ENCODE measurements around the gene KLHL41.

Gene KLHL41

GRCh38 chr2:169509298-169509885 lies at the start of gene KLHL41:
Gene KLHL41, plus strand, starts transcription at chr2:169509702. Its CDS starts 77 bp downstream, at chr2:169509779.
- no peak for DNase-seq (ENCODE audit: low read depth)

- no peak for DNase-seq (ENCODE audit: low read depth)
These were observed 48.4 kb upstream of the KLHL41 start for GRCh38 chr2:169461143-169461542.

- DNase-seq (ENCODE audit: low read depth), result no peak
These were observed 46.4 kb upstream of the KLHL41 start for GRCh38 chr2:169462896-169463695.

GRCh38 chr2:169464466-169464865 lies 45.0 kb upstream of the KLHL41 start:
- DNase-seq (ENCODE audit: low read depth), result no peak

GRCh38 chr2:169464882-169465281 lies 44.6 kb upstream of the KLHL41 start:
- DNase-seq (ENCODE audit: low read depth), result no peak

- no peak for DNase-seq (ENCODE audit: low read depth)
These were observed 40.7 kb upstream of the KLHL41 start for GRCh38 chr2:169468841-169469240.

- no peak for DNase-seq (ENCODE audit: low read depth)
These were observed 39.4 kb upstream of the KLHL41 start for GRCh38 chr2:169469952-169470572.

GRCh38 chr2:169472249-169472648 lies 37.3 kb upstream of the KLHL41 start:
- no peak for DNase-seq (ENCODE audit: low read depth)

GRCh38 chr2:169476459-169476858 lies 33.0 kb upstream of the KLHL41 start:
- DNase-seq (ENCODE audit: low read depth), result no peak

GRCh38 chr2:169478339-169478738 lies 31.2 kb upstream of the KLHL41 start:
- no peak for DNase-seq (ENCODE audit: low read depth)

GRCh38 chr2:169478745-169479256 lies 30.7 kb upstream of the KLHL41 start:
- DNase-seq (ENCODE audit: low read depth), result no peak

GRCh38 chr2:169479257-169480078 lies 30.0 kb upstream of the KLHL41 start, which contains the start of gene BBS5:
Gene BBS5, plus strand, starts transcription at chr2:169479494. Its CDS starts 60 bp downstream, at chr2:169479554.
- peak; percentile 75 for DNase-seq (ENCODE audit: low read depth)

- DNase-seq (ENCODE audit: low read depth), result no peak
These were observed 29.4 kb upstream of the KLHL41 start for GRCh38 chr2:169480079-169480465.

- DNase-seq (ENCODE audit: low read depth), result no peak
These were observed 23.8 kb upstream of the KLHL41 start for GRCh38 chr2:169485650-169486138.

GRCh38 chr2:169486487-169486886 lies 23.0 kb upstream of the KLHL41 start:
- no peak for DNase-seq (ENCODE audit: low read depth)

- no peak for DNase-seq (ENCODE audit: low read depth)
These were observed 18.7 kb upstream of the KLHL41 start for GRCh38 chr2:169490834-169491233.

- no peak for DNase-seq (ENCODE audit: low read depth)
These were observed 18.1 kb upstream of the KLHL41 start for GRCh38 chr2:169491378-169491777.

- no peak for DNase-seq (ENCODE audit: low read depth)
These were observed 16.1 kb upstream of the KLHL41 start for GRCh38 chr2:169493360-169493759.

GRCh38 chr2:169495310-169495928 lies 14.1 kb upstream of the KLHL41 start:
- no peak for DNase-seq (ENCODE audit: low read depth)

- DNase-seq (ENCODE audit: low read depth), result no peak
These were observed 4.9 kb upstream of the KLHL41 start for GRCh38 chr2:169504651-169505050.

GRCh38 chr2:169507698-169508097 lies 1.8 kb upstream of the KLHL41 start:
- no peak for DNase-seq (ENCODE audit: low read depth)

Data from activated T-cell treated with anti-CD3 and anti-CD28 coated beads for 48 hours (primary cell).